GM23338 (cell line): ENCODE measurements around the gene BSND. TPM values are rescaled to one million over a fixed set of nuclear protein-coding genes. Genes with fewer than 3 reads are reported as not detected.
A peak's percentile ranks its signal among the peaks of the same experiment; 100 is the strongest.
"Not testable (repeated sequence)": the region's sequence is repeated elsewhere in the genome, so short reads cannot be mapped to it uniquely, and the experiment has no call there.

Experiments
- ATAC-seq: fragments of 200-7000 bp; cut with Tn5 transposase; 3 replicates; pipeline ENCODE4 v1.9.1; 2020
- DNase-seq: peaks from one replicate; pipeline ENCODE4 v3.0.0-alpha.2; 2015; ENCODE audit warnings: low spot score
- H2AFZ ChIP-seq: fragments of 200-600 bp; sonication (generic); 2 replicates; pipeline ENCODE4 v1.8.0; 2016; ENCODE audit warnings: antibody characterized with exemption, mild to moderate bottlenecking, moderate library complexity
- H3F3A ChIP-seq: fragments of 200-600 bp; sonication (generic); replicated peaks from 2 replicates; pipeline ENCODE4 v1.8.0; 2017; ENCODE audit warnings: antibody characterized with exemption, mixed run types, low read depth
- H3K27ac ChIP-seq: fragments of 200-600 bp; sonication (generic); 2 replicates; pipeline ENCODE4 v1.6.1; 2016; ENCODE audit warnings: low read depth
- H3K27me3 ChIP-seq: fragments of 200-600 bp; sonication (generic); 2 replicates; pipeline ENCODE4 v1.8.0; 2016; ENCODE audit warnings: mild to moderate bottlenecking, mixed run types, moderate library complexity; ENCODE audit not compliant: insufficient read depth
- H3K36me3 ChIP-seq: fragments of 200-600 bp; sonication (generic); 2 replicates; pipeline ENCODE4 v1.8.0; 2016; ENCODE audit warnings: mild to moderate bottlenecking; ENCODE audit not compliant: insufficient read depth
- H3K4me1 ChIP-seq: fragments of 200-600 bp; sonication (generic); 2 replicates; pipeline ENCODE4 v1.8.0; 2016; ENCODE audit warnings: mild to moderate bottlenecking, moderate library complexity; ENCODE audit not compliant: insufficient read depth
- H3K4me2 ChIP-seq: fragments of 200-600 bp; sonication (generic); 2 replicates; pipeline ENCODE4 v1.7.1; 2017; ENCODE audit warnings: mixed run types
- H3K4me3 ChIP-seq: fragments of 200-600 bp; sonication (generic); 2 replicates; pipeline ENCODE4 v1.6.1; 2016; ENCODE audit warnings: mixed run types
- H3K79me2 ChIP-seq: fragments of 200-600 bp; sonication (generic); replicated peaks from 2 replicates; pipeline ENCODE4 v1.8.0; 2017; ENCODE audit warnings: mild to moderate bottlenecking; ENCODE audit not compliant: insufficient read depth
- H3K9me2 ChIP-seq: fragments of 200-600 bp; sonication (generic); 2 replicates; pipeline ENCODE4 v1.8.0; 2017; ENCODE audit not compliant: insufficient read depth
- H4K20me1 ChIP-seq: fragments of 200-600 bp; sonication (generic); replicated peaks from 2 replicates; pipeline ENCODE4 v1.8.0; 2017; ENCODE audit warnings: mild to moderate bottlenecking; ENCODE audit not compliant: insufficient read depth
- H3K27ac Mint-ChIP-seq: 2 replicates; pipeline ENCODE4 v1.8.0; 2020; ENCODE audit warnings: inconsistent platforms, mild to moderate bottlenecking, moderate library complexity, mixed read lengths
- H3K27me3 Mint-ChIP-seq: 3 replicates; pipeline ENCODE4 v1.8.0; 2022; ENCODE audit warnings: low read depth, mild to moderate bottlenecking, moderate library complexity, mixed read lengths, inconsistent platforms; ENCODE audit not compliant: insufficient read depth, poor library complexity
- H3K36me3 Mint-ChIP-seq: 3 replicates; pipeline ENCODE4 v1.8.0; 2021; ENCODE audit warnings: low read depth, mild to moderate bottlenecking, inconsistent platforms, moderate library complexity, mixed read lengths
- H3K4me1 Mint-ChIP-seq: 3 replicates; pipeline ENCODE4 v1.8.0; 2020; ENCODE audit warnings: mild to moderate bottlenecking, inconsistent platforms, mixed read lengths
- H3K4me3 Mint-ChIP-seq: 3 replicates; pipeline ENCODE4 v1.8.0; 2021; ENCODE audit warnings: moderate library complexity, mild to moderate bottlenecking, inconsistent platforms, mixed read lengths
- H3K9me3 Mint-ChIP-seq: 3 replicates; pipeline ENCODE4 v1.8.0; 2020; ENCODE audit warnings: moderate library complexity, mild to moderate bottlenecking, inconsistent platforms, mixed read lengths
- CREB1 ChIP-seq: fragments of 250-450 bp; sonication (Bioruptor Pico); IDR thresholded peaks from 2 replicates; pipeline ENCODE4 v1.5.0; 2020; ENCODE audit warnings: low read depth, mild to moderate bottlenecking, moderate library complexity
- EZH2 ChIP-seq: fragments of 200-600 bp; sonication (generic); IDR thresholded peaks from one replicate; pipeline ENCODE4 v1.8.0; 2017; ENCODE audit warnings: antibody characterized with exemption, mild to moderate bottlenecking, low read depth; ENCODE audit not compliant: unreplicated experiment
- JUNB ChIP-seq: IDR thresholded peaks from one replicate; pipeline ENCODE4 v1.6.1; 2016; ENCODE audit warnings: antibody characterized with exemption; ENCODE audit not compliant: unreplicated experiment
- NANOG ChIP-seq: IDR thresholded peaks from 2 replicates; pipeline ENCODE4 v1.6.1; 2016; ENCODE audit warnings: antibody characterized with exemption, borderline replicate concordance
- STAT1 ChIP-seq: IDR thresholded peaks from one replicate; pipeline ENCODE4 v1.6.1; 2016; ENCODE audit warnings: antibody characterized with exemption; ENCODE audit not compliant: unreplicated experiment
- ZNF114 ChIP-seq: fragments of 250-450 bp; sonication (Bioruptor Pico); IDR thresholded peaks from 2 replicates; pipeline ENCODE4 v1.5.0; 2020; ENCODE audit warnings: mild to moderate bottlenecking, moderate library complexity
- ZNF331 ChIP-seq: fragments of 250-450 bp; sonication (Bioruptor Pico); IDR thresholded peaks from 2 replicates; pipeline ENCODE4 v1.5.0; 2020; ENCODE audit warnings: low read depth, mild to moderate bottlenecking, moderate library complexity
- polyA plus RNA-seq: library from polyadenylated mRNA; unstranded; fragments of >200 nt; fragmentation: Nextera tagmentation; extraction: Ambion mirVana; gene quantifications from 2 replicates; pipeline ENCODE4 v1.2.1, GENCODE V29; 2016
- total RNA-seq: library from RNA; depleted of rRNA; stranded (reverse); fragments of >200 nt; shearing (Covaris generic); gene quantifications from 2 replicates; pipeline ENCODE4 v1.2.3, GENCODE V29; 2014
- TF ChIP-seq, protein P1 (sequence below): fragments of 250-450 bp; sonication (Bioruptor Pico); IDR thresholded peaks from 2 replicates; pipeline ENCODE4 v1.5.0; 2020; ENCODE audit warnings: mild to moderate bottlenecking, moderate library complexity

Gene BSND
- total and polyA plus RNA-seq, 2 experiments from 2014 or later: 0.55 to 1.4 TPM

GRCh38 chr1:54962612-54963395, 35.9 kb upstream of the BSND start:
- peak overlapping the region; percentile 16; the same call in 1 of the 2 replicates for H3K4me2 ChIP-seq
- H4K20me1 ChIP-seq: no peaks in the 10 kb centered on the region
- peak overlapping the region; percentile 77 for H3K27ac Mint-ChIP-seq
- DNase-seq: peak; percentile 68
- H3K4me3 Mint-ChIP-seq: no peak overlapping the region
- H3F3A ChIP-seq: no peaks in the 10 kb centered on the region
- H3K27ac ChIP-seq: peak overlapping the region; percentile 87
- peaks cover 28% of the 10 kb centered on the region for H3K9me3 Mint-ChIP-seq
- no peaks in the 10 kb centered on the region for H3K27me3 ChIP-seq
- H3K79me2 ChIP-seq: no peaks in the 10 kb centered on the region
- no peaks in the 10 kb centered on the region; the same call in 1 of the 2 replicates for H3K36me3 ChIP-seq
- H2AFZ ChIP-seq: no peak overlapping the region
- H3K4me3 ChIP-seq: no peak overlapping the region
- no peaks in the 10 kb centered on the region for H3K27me3 Mint-ChIP-seq
- H3K9me2 ChIP-seq: peaks cover 7% of the 10 kb centered on the region; the same call in 1 of the 2 replicates
- peak; percentile 53 for ATAC-seq
- peaks cover 25% of the 10 kb centered on the region for H3K36me3 Mint-ChIP-seq
- peak; percentile 68 for TF ChIP-seq NANOG
- TF ChIP-seq ZNF331 (CRISPR knock-in tag): peak; percentile 64
- TF ChIP-seq JUNB: no peak
- TF ChIP-seq CREB1 (CRISPR knock-in tag): peak; percentile 47; the same call in 1 of the 2 replicates
- peak; percentile 80; the same call in 1 of the 2 replicates for TF ChIP-seq ZNF114
- TF ChIP-seq, protein P1, sequence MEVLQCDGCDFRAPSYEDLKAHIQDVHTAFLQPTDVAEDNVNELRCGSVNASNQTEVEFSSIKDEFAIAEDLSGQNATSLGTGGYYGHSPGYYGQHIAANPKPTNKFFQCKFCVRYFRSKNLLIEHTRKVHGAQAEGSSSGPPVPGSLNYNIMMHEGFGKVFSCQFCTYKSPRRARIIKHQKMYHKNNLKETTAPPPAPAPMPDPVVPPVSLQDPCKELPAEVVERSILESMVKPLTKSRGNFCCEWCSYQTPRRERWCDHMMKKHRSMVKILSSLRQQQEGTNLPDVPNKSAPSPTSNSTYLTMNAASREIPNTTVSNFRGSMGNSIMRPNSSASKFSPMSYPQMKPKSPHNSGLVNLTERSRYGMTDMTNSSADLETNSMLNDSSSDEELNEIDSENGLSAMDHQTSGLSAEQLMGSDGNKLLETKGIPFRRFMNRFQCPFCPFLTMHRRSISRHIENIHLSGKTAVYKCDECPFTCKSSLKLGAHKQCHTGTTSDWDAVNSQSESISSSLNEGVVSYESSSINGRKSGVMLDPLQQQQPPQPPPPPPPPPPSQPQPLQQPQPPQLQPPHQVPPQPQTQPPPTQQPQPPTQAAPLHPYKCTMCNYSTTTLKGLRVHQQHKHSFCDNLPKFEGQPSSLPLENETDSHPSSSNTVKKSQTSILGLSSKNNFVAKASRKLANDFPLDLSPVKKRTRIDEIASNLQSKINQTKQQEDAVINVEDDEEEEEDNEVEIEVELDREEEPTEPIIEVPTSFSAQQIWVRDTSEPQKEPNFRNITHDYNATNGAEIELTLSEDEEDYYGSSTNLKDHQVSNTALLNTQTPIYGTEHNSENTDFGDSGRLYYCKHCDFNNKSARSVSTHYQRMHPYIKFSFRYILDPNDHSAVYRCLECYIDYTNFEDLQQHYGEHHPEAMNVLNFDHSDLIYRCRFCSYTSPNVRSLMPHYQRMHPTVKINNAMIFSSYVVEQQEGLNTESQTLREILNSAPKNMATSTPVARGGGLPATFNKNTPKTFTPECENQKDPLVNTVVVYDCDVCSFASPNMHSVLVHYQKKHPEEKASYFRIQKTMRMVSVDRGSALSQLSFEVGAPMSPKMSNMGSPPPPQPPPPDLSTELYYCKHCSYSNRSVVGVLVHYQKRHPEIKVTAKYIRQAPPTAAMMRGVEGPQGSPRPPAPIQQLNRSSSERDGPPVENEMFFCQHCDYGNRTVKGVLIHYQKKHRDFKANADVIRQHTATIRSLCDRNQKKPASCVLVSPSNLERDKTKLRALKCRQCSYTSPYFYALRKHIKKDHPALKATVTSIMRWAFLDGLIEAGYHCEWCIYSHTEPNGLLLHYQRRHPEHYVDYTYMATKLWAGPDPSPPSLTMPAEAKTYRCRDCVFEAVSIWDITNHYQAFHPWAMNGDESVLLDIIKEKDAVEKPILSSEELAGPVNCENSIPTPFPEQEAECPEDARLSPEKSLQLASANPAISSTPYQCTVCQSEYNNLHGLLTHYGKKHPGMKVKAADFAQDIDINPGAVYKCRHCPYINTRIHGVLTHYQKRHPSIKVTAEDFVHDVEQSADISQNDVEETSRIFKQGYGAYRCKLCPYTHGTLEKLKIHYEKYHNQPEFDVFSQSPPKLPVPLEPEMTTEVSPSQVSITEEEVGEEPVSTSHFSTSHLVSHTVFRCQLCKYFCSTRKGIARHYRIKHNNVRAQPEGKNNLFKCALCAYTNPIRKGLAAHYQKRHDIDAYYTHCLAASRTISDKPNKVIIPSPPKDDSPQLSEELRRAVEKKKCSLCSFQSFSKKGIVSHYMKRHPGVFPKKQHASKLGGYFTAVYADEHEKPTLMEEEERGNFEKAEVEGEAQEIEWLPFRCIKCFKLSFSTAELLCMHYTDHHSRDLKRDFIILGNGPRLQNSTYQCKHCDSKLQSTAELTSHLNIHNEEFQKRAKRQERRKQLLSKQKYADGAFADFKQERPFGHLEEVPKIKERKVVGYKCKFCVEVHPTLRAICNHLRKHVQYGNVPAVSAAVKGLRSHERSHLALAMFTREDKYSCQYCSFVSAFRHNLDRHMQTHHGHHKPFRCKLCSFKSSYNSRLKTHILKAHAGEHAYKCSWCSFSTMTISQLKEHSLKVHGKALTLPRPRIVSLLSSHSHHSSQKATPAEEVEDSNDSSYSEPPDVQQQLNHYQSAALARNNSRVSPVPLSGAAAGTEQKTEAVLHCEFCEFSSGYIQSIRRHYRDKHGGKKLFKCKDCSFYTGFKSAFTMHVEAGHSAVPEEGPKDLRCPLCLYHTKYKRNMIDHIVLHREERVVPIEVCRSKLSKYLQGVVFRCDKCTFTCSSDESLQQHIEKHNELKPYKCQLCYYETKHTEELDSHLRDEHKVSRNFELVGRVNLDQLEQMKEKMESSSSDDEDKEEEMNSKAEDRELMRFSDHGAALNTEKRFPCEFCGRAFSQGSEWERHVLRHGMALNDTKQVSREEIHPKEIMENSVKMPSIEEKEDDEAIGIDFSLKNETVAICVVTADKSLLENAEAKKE (CRISPR knock-in tag): 0 out of 2 replicates have a peak, but pooled peaks have one; percentile 0
- no peak for TF ChIP-seq STAT1
- no peak for TF ChIP-seq EZH2
- peaks cover 23% of the 10 kb centered on the region for H3K4me1 ChIP-seq
- H3K4me1 Mint-ChIP-seq: peaks cover 18% of the 10 kb centered on the region

GRCh38 chr1:54963829-54964228, 34.9 kb upstream of the BSND start:
- not testable (repeated sequence) for ATAC-seq, H3K4me2 ChIP-seq, DNase-seq, H3K27ac Mint-ChIP-seq, H4K20me1 ChIP-seq, H3K79me2 ChIP-seq, H3F3A ChIP-seq, H3K27me3 Mint-ChIP-seq, H2AFZ ChIP-seq, H3K4me3 Mint-ChIP-seq, H3K27me3 ChIP-seq, H3K36me3 ChIP-seq, H3K4me3 ChIP-seq, H3K9me2 ChIP-seq
- Mint-ChIP-seq H3K36me3 (peaks cover 14% of the 10 kb centered on the region), H3K9me3 (peaks cover 18% of the 10 kb centered on the region), H3K4me1 (peaks cover 18% of the 10 kb centered on the region)
- Histone ChIP-seq H3K4me1 (peaks cover 23% of the 10 kb centered on the region), H3K27ac (peak overlapping the region; percentile 87; the same call in 1 of the 2 replicates)
